GM23338 (cell line): ENCODE results near the gene C4orf17. TPM values are rescaled to one million over a fixed set of nuclear protein-coding genes. Genes with fewer than 3 reads are reported as not detected.

ENCODE experiments used
- ATAC-seq: fragments of 200-7000 bp; cut with Tn5 transposase; 3 replicates; pipeline ENCODE4 v1.9.1; 2020
- DNase-seq: peaks from one replicate; pipeline ENCODE4 v3.0.0-alpha.2; 2015; ENCODE audit warnings: low spot score
- H2AFZ ChIP-seq: fragments of 200-600 bp; sonication (generic); 2 replicates; pipeline ENCODE4 v1.8.0; 2016; ENCODE audit warnings: antibody characterized with exemption, mild to moderate bottlenecking, moderate library complexity
- H3F3A ChIP-seq: fragments of 200-600 bp; sonication (generic); replicated peaks from 2 replicates; pipeline ENCODE4 v1.8.0; 2017; ENCODE audit warnings: antibody characterized with exemption, mixed run types, low read depth
- H3K27ac ChIP-seq: fragments of 200-600 bp; sonication (generic); 2 replicates; pipeline ENCODE4 v1.6.1; 2016; ENCODE audit warnings: low read depth
- H3K27me3 ChIP-seq: fragments of 200-600 bp; sonication (generic); 2 replicates; pipeline ENCODE4 v1.8.0; 2016; ENCODE audit warnings: mild to moderate bottlenecking, mixed run types, moderate library complexity; ENCODE audit not compliant: insufficient read depth
- H3K36me3 ChIP-seq: fragments of 200-600 bp; sonication (generic); 2 replicates; pipeline ENCODE4 v1.8.0; 2016; ENCODE audit warnings: mild to moderate bottlenecking; ENCODE audit not compliant: insufficient read depth
- H3K4me1 ChIP-seq: fragments of 200-600 bp; sonication (generic); 2 replicates; pipeline ENCODE4 v1.8.0; 2016; ENCODE audit warnings: mild to moderate bottlenecking, moderate library complexity; ENCODE audit not compliant: insufficient read depth
- H3K4me2 ChIP-seq: fragments of 200-600 bp; sonication (generic); 2 replicates; pipeline ENCODE4 v1.7.1; 2017; ENCODE audit warnings: mixed run types
- H3K4me3 ChIP-seq: fragments of 200-600 bp; sonication (generic); 2 replicates; pipeline ENCODE4 v1.6.1; 2016; ENCODE audit warnings: mixed run types
- H3K79me2 ChIP-seq: fragments of 200-600 bp; sonication (generic); replicated peaks from 2 replicates; pipeline ENCODE4 v1.8.0; 2017; ENCODE audit warnings: mild to moderate bottlenecking; ENCODE audit not compliant: insufficient read depth
- H3K9me2 ChIP-seq: fragments of 200-600 bp; sonication (generic); 2 replicates; pipeline ENCODE4 v1.8.0; 2017; ENCODE audit not compliant: insufficient read depth
- H4K20me1 ChIP-seq: fragments of 200-600 bp; sonication (generic); replicated peaks from 2 replicates; pipeline ENCODE4 v1.8.0; 2017; ENCODE audit warnings: mild to moderate bottlenecking; ENCODE audit not compliant: insufficient read depth
- H3K27ac Mint-ChIP-seq: 2 replicates; pipeline ENCODE4 v1.8.0; 2020; ENCODE audit warnings: inconsistent platforms, mild to moderate bottlenecking, moderate library complexity, mixed read lengths
- H3K27me3 Mint-ChIP-seq: 3 replicates; pipeline ENCODE4 v1.8.0; 2022; ENCODE audit warnings: low read depth, mild to moderate bottlenecking, moderate library complexity, mixed read lengths, inconsistent platforms; ENCODE audit not compliant: insufficient read depth, poor library complexity
- H3K36me3 Mint-ChIP-seq: 3 replicates; pipeline ENCODE4 v1.8.0; 2021; ENCODE audit warnings: low read depth, mild to moderate bottlenecking, inconsistent platforms, moderate library complexity, mixed read lengths
- H3K4me1 Mint-ChIP-seq: 3 replicates; pipeline ENCODE4 v1.8.0; 2020; ENCODE audit warnings: mild to moderate bottlenecking, inconsistent platforms, mixed read lengths
- H3K4me3 Mint-ChIP-seq: 3 replicates; pipeline ENCODE4 v1.8.0; 2021; ENCODE audit warnings: moderate library complexity, mild to moderate bottlenecking, inconsistent platforms, mixed read lengths
- H3K9me3 Mint-ChIP-seq: 3 replicates; pipeline ENCODE4 v1.8.0; 2020; ENCODE audit warnings: moderate library complexity, mild to moderate bottlenecking, inconsistent platforms, mixed read lengths
- CREB1 ChIP-seq: fragments of 250-450 bp; sonication (Bioruptor Pico); IDR thresholded peaks from 2 replicates; pipeline ENCODE4 v1.5.0; 2020; ENCODE audit warnings: low read depth, mild to moderate bottlenecking, moderate library complexity
- CTCF ChIP-seq, 2 experiments: fragments of 200-600 bp in 1 of 2; sonication (generic) in 1 of 2; conservative IDR thresholded peaks; 2 replicates each; pipeline versions ENCODE4 v1.5.1 to v1.6.1; 2016 to 2017; ENCODE audit warnings: antibody characterized with exemption in 2 of 2, low read depth in 2 of 2, mild to moderate bottlenecking in 2 of 2, moderate library complexity in 1 of 2
- ETS1 ChIP-seq: IDR thresholded peaks from 2 replicates; pipeline ENCODE4 v1.6.1; 2016; ENCODE audit warnings: antibody characterized with exemption
- EZH2 ChIP-seq: fragments of 200-600 bp; sonication (generic); IDR thresholded peaks from one replicate; pipeline ENCODE4 v1.8.0; 2017; ENCODE audit warnings: antibody characterized with exemption, mild to moderate bottlenecking, low read depth; ENCODE audit not compliant: unreplicated experiment
- EZH2phosphoT487 ChIP-seq: fragments of 200-600 bp; sonication (generic); IDR thresholded peaks from one replicate; pipeline ENCODE4 v1.8.1; 2018; ENCODE audit warnings: antibody characterized with exemption; ENCODE audit not compliant: unreplicated experiment
- JUNB ChIP-seq: IDR thresholded peaks from one replicate; pipeline ENCODE4 v1.6.1; 2016; ENCODE audit warnings: antibody characterized with exemption; ENCODE audit not compliant: unreplicated experiment
- NANOG ChIP-seq: IDR thresholded peaks from 2 replicates; pipeline ENCODE4 v1.6.1; 2016; ENCODE audit warnings: antibody characterized with exemption, borderline replicate concordance
- POLR2AphosphoS5 ChIP-seq: IDR thresholded peaks from 2 replicates; pipeline ENCODE4 v1.6.1; 2016; ENCODE audit warnings: antibody characterized with exemption, low read depth
- REST ChIP-seq: IDR thresholded peaks from one replicate; pipeline ENCODE4 v1.6.1; 2018; ENCODE audit warnings: antibody characterized with exemption; ENCODE audit not compliant: unreplicated experiment
- STAT1 ChIP-seq: IDR thresholded peaks from one replicate; pipeline ENCODE4 v1.6.1; 2016; ENCODE audit warnings: antibody characterized with exemption; ENCODE audit not compliant: unreplicated experiment
- ZNF114 ChIP-seq: fragments of 250-450 bp; sonication (Bioruptor Pico); IDR thresholded peaks from 2 replicates; pipeline ENCODE4 v1.5.0; 2020; ENCODE audit warnings: mild to moderate bottlenecking, moderate library complexity
- ZNF331 ChIP-seq: fragments of 250-450 bp; sonication (Bioruptor Pico); IDR thresholded peaks from 2 replicates; pipeline ENCODE4 v1.5.0; 2020; ENCODE audit warnings: low read depth, mild to moderate bottlenecking, moderate library complexity
- ZNF462 ChIP-seq: fragments of 250-450 bp; sonication (Bioruptor Pico); IDR thresholded peaks from 2 replicates; pipeline ENCODE4 v1.5.0; 2020; ENCODE audit warnings: mild to moderate bottlenecking, moderate library complexity
- polyA plus RNA-seq: library from polyadenylated mRNA; unstranded; fragments of >200 nt; fragmentation: Nextera tagmentation; extraction: Ambion mirVana; gene quantifications from 2 replicates; pipeline ENCODE4 v1.2.1, GENCODE V29; 2016
- total RNA-seq: library from RNA; depleted of rRNA; stranded (reverse); fragments of >200 nt; shearing (Covaris generic); gene quantifications from 2 replicates; pipeline ENCODE4 v1.2.3, GENCODE V29; 2014

Gene C4orf17
- total and polyA plus RNA-seq, 2 experiments from 2014 or later = not detected

GRCh38 chr4:99504804-99505502 lies 5.9 kb upstream of the C4orf17 start:
- no peak for DNase-seq
- H3K27me3 Mint-ChIP-seq = peaks cover 4% of the 10 kb centered on the region
- H3K27me3 ChIP-seq = no peaks in the 10 kb centered on the region

More at GRCh38 chr4:99504804-99505502, 5.9 kb upstream of the C4orf17 start:
- no peak overlapping the region for H3K27ac Mint-ChIP-seq
- no peaks in the 10 kb centered on the region for H3K79me2 ChIP-seq
- ATAC-seq = no peak
- peaks cover 3% of the 10 kb centered on the region; the same call in 2 of the 3 replicates for H3K4me1 Mint-ChIP-seq
- H2AFZ ChIP-seq = no peak overlapping the region
- no peak overlapping the region for H3K4me2 ChIP-seq
- H3K36me3 Mint-ChIP-seq = no peaks in the 10 kb centered on the region
- no peak overlapping the region for H3K4me3 ChIP-seq
- no peaks in the 10 kb centered on the region for H3K4me1 ChIP-seq
- H4K20me1 ChIP-seq = no peaks in the 10 kb centered on the region
- peaks cover 17% of the 10 kb centered on the region for H3K9me2 ChIP-seq
- TF ChIP-seq REST (no peak), EZH2 (no peak), JUNB (no peak), POLR2AphosphoS5 (no peak), ZNF331 (CRISPR knock-in tag) (no peak), ZNF462 (CRISPR knock-in tag) (no peak), NANOG (no peak), ZNF114 (CRISPR knock-in tag) (no peak), ETS1 (no peak), CREB1 (CRISPR knock-in tag) (no peak), STAT1 (no peak), EZH2phosphoT487 (no peak), CTCF (conservative IDR thresholded peaks at IDR 0.05; ENCODE audit: low read depth in 2 of 2) (no peak)
- H3F3A ChIP-seq = no peaks in the 10 kb centered on the region
- peaks cover 2% of the 10 kb centered on the region; the same call in 2 of the 3 replicates for H3K9me3 Mint-ChIP-seq
- no peak overlapping the region for H3K4me3 Mint-ChIP-seq
- no peaks in the 10 kb centered on the region for H3K36me3 ChIP-seq
- no peak overlapping the region for H3K27ac ChIP-seq
